HG02642 (cell line): ENCODE data around the gene PPP2R5B.

Experiments used
- ATAC-seq: cut with Tn5 transposase; IDR thresholded peaks from one replicate; pipeline ENCODE4 v1.9.1; 2021; ENCODE audit warnings: mild to moderate bottlenecking; ENCODE audit not compliant: unreplicated experiment, poor library complexity

Gene PPP2R5B

GRCh38 chr11:64923944-64924909 lies at the start of gene PPP2R5B:
Gene PPP2R5B, plus strand, starts transcription at chr11:64924689. Its CDS starts 1,046 bp downstream, at chr11:64925735.
- ATAC-seq = peak; percentile 84

- ATAC-seq = no peak
Observed at GRCh38 chr11:64875369-64876228, 48.9 kb upstream of the PPP2R5B start.

- no peak for ATAC-seq
Observed at GRCh38 chr11:64876229-64876750, 48.2 kb upstream of the PPP2R5B start.

GRCh38 chr11:64876835-64877341 lies 47.6 kb upstream of the PPP2R5B start:
- ATAC-seq = no peak

GRCh38 chr11:64877390-64878222 lies 46.9 kb upstream of the PPP2R5B start:
- peak; percentile 9 for ATAC-seq

GRCh38 chr11:64878223-64878493 lies 46.3 kb upstream of the PPP2R5B start:
- no peak for ATAC-seq

- peak; percentile 80 for ATAC-seq
Observed at GRCh38 chr11:64878494-64879243, 45.8 kb upstream of the PPP2R5B start, which contains the start of gene EHD1. Gene EHD1, minus strand, starts transcription at chr11:64878621. Its CDS starts 157 bp downstream, at chr11:64878464.

- no peak for ATAC-seq
Observed at GRCh38 chr11:64879244-64879900, 45.1 kb upstream of the PPP2R5B start.

- ATAC-seq = no peak
Observed at GRCh38 chr11:64880240-64881001, 44.1 kb upstream of the PPP2R5B start.

GRCh38 chr11:64881476-64881875 lies 43.0 kb upstream of the PPP2R5B start:
- ATAC-seq = no peak

GRCh38 chr11:64882243-64882642 lies 42.2 kb upstream of the PPP2R5B start:
- no peak for ATAC-seq

GRCh38 chr11:64883575-64883974 lies 40.9 kb upstream of the PPP2R5B start:
- no peak for ATAC-seq

- ATAC-seq = no peak
Observed at GRCh38 chr11:64884019-64884418, 40.5 kb upstream of the PPP2R5B start.

- no peak for ATAC-seq
Observed at GRCh38 chr11:64885367-64886286, 38.9 kb upstream of the PPP2R5B start.

GRCh38 chr11:64887234-64887756 lies 37.2 kb upstream of the PPP2R5B start:
- ATAC-seq = no peak

- peak; percentile 76 for ATAC-seq
Observed at GRCh38 chr11:64887757-64888405, 36.6 kb upstream of the PPP2R5B start.
